ENCODE data around the gene MED14.

The MED14 gene

GRCh38 chrX:40780082-40780481 lies 44.7 kb upstream of the MED14 start:
- Histone ChIP-seq H2BK15ac (ENCODE audit: low read length) (no peak overlapping the region), H3K4ac (ENCODE audit: low read length) (no peak overlapping the region), H3K18ac (ENCODE audit: low read length) (no peak overlapping the region), H3K9ac (ENCODE audit: low read depth, low read length, poor library complexity) (no peak overlapping the region), H2BK5ac (ENCODE audit: low read length) (no peak overlapping the region), H3K14ac (ENCODE audit: low read length) (no peak overlapping the region), H3K9me3 (replicated peaks in 1 of 2; ENCODE audit: control insufficient read depth in 2 of 2, insufficient read depth in 1 of 2, low read depth in 1 of 2, low read length in 2 of 2) (no peaks in the 10 kb centered on the region), H3K27me3 (ENCODE audit: control insufficient read depth in 3 of 3, insufficient read depth in 3 of 3, low read depth in 1 of 3, low read length in 3 of 3) (peaks cover 0 to 10% (median 0%) of the 10 kb centered on the region in 3 experiments), H3K4me3 (ENCODE audit: low read length in 2 of 2) (no peak overlapping the region), H3K23ac (ENCODE audit: low read depth, low read length, poor library complexity) (no peak overlapping the region), H3K36me3 (replicated peaks in 1 of 2; ENCODE audit: control insufficient read depth in 2 of 2, insufficient read depth in 2 of 2, low read length in 2 of 2) (no peaks in the 10 kb centered on the region), H3K27ac (replicated peaks; ENCODE audit: low read length) (no peak overlapping the region), H3K79me1 (ENCODE audit: low read depth, low read length) (no peaks in the 10 kb centered on the region), H2BK12ac (ENCODE audit: low read length) (no peak overlapping the region), H2BK120ac (ENCODE audit: low read depth, low read length) (no peak overlapping the region), H2AK5ac (ENCODE audit: low read depth, low read length) (no peak overlapping the region), H4K91ac (ENCODE audit: low read depth, low read length, poor library complexity) (no peak overlapping the region), H4K8ac (ENCODE audit: low read depth, low read length) (no peak overlapping the region), H3K4me1 (ENCODE audit: control insufficient read depth in 2 of 2, insufficient read depth in 1 of 2, low read depth in 1 of 2, low read length in 2 of 2) (no peaks in the 10 kb centered on the region), H3K4me2 (ENCODE audit: insufficient read depth, low read length, poor library complexity, severe bottlenecking) (no peak overlapping the region), H2AFZ (ENCODE audit: low read length) (no peak overlapping the region)
- WGBS, 2 donors (ENCODE audit: extremely low coverage in 2 of 2, insufficient read length in 2 of 2, insufficient replicate concordance in 1 of 2): no CpG with 5 or more reads among the region's 6 CpGs
- no peak for DNase-seq (ENCODE audit: low spot score)

- H2BK12ac ChIP-seq (ENCODE audit: low read length): no peak overlapping the region
- H3K9me3 ChIP-seq (replicated peaks in 1 of 2; ENCODE audit: control insufficient read depth in 2 of 2, insufficient read depth in 1 of 2, low read depth in 1 of 2, low read length in 2 of 2): no peaks in the 10 kb centered on the region
- H2BK15ac ChIP-seq (ENCODE audit: low read length): no peak overlapping the region
- H3K18ac ChIP-seq (ENCODE audit: low read length): no peak overlapping the region
- no peak overlapping the region for H3K4me2 ChIP-seq (ENCODE audit: insufficient read depth, low read length, poor library complexity, severe bottlenecking)
- no peak overlapping the region for H3K4me3 ChIP-seq (ENCODE audit: low read length in 2 of 2)
- no peak overlapping the region for H2AFZ ChIP-seq (ENCODE audit: low read length)
- no peak for DNase-seq (ENCODE audit: low spot score)
- WGBS, 2 donors (ENCODE audit: extremely low coverage in 2 of 2, insufficient read length in 2 of 2, insufficient replicate concordance in 1 of 2): no CpG with 5 or more reads among the region's 4 CpGs
- no peak overlapping the region for H2BK120ac ChIP-seq (ENCODE audit: low read depth, low read length)
- H3K36me3 ChIP-seq (replicated peaks in 1 of 2; ENCODE audit: control insufficient read depth in 2 of 2, insufficient read depth in 2 of 2, low read length in 2 of 2): no peaks in the 10 kb centered on the region
- no peaks in the 10 kb centered on the region for H3K4me1 ChIP-seq (ENCODE audit: control insufficient read depth in 2 of 2, insufficient read depth in 1 of 2, low read depth in 1 of 2, low read length in 2 of 2)
- no peaks in the 10 kb centered on the region for H3K79me1 ChIP-seq (ENCODE audit: low read depth, low read length)
- H4K91ac ChIP-seq (ENCODE audit: low read depth, low read length, poor library complexity): no peak overlapping the region
- H3K14ac ChIP-seq (ENCODE audit: low read length): no peak overlapping the region
- no peak overlapping the region for H3K9ac ChIP-seq (ENCODE audit: low read depth, low read length, poor library complexity)
- H4K8ac ChIP-seq (ENCODE audit: low read depth, low read length): no peak overlapping the region
- H2AK5ac ChIP-seq (ENCODE audit: low read depth, low read length): no peak overlapping the region
- H3K27ac ChIP-seq (replicated peaks; ENCODE audit: low read length): no peak overlapping the region
- H3K27me3 ChIP-seq (ENCODE audit: control insufficient read depth in 3 of 3, insufficient read depth in 3 of 3, low read depth in 1 of 3, low read length in 3 of 3): peaks cover 0 to 7% (median 0%) of the 10 kb centered on the region in 3 experiments
- no peak overlapping the region for H3K4ac ChIP-seq (ENCODE audit: low read length)
- H2BK5ac ChIP-seq (ENCODE audit: low read length): no peak overlapping the region
- H3K23ac ChIP-seq (ENCODE audit: low read depth, low read length, poor library complexity): no peak overlapping the region
These were observed 43.7 kb upstream of the MED14 start for GRCh38 chrX:40778861-40779575.

GRCh38 chrX:40773809-40774208 lies 38.5 kb upstream of the MED14 start:
- DNase-seq (ENCODE audit: low spot score): no peak

GRCh38 chrX:40773188-40773587 lies 37.8 kb upstream of the MED14 start:
- no peak overlapping the region for H2BK15ac ChIP-seq (ENCODE audit: low read length)
- H2BK120ac ChIP-seq (ENCODE audit: low read depth, low read length): no peak overlapping the region
- H3K23ac ChIP-seq (ENCODE audit: low read depth, low read length, poor library complexity): no peak overlapping the region
- H3K36me3 ChIP-seq (replicated peaks in 1 of 2; ENCODE audit: control insufficient read depth in 2 of 2, insufficient read depth in 2 of 2, low read length in 2 of 2): no peaks in the 10 kb centered on the region
- no peaks in the 10 kb centered on the region for H3K27me3 ChIP-seq (ENCODE audit: control insufficient read depth in 3 of 3, insufficient read depth in 3 of 3, low read depth in 1 of 3, low read length in 3 of 3)
- H4K91ac ChIP-seq (ENCODE audit: low read depth, low read length, poor library complexity): no peak overlapping the region
- no peak overlapping the region for H3K4me2 ChIP-seq (ENCODE audit: insufficient read depth, low read length, poor library complexity, severe bottlenecking)
- H3K14ac ChIP-seq (ENCODE audit: low read length): no peak overlapping the region
- H3K9ac ChIP-seq (ENCODE audit: low read depth, low read length, poor library complexity): no peak overlapping the region
- no peak overlapping the region for H4K8ac ChIP-seq (ENCODE audit: low read depth, low read length)
- no peak overlapping the region for H3K27ac ChIP-seq (replicated peaks; ENCODE audit: low read length)
- H3K4me1 ChIP-seq (ENCODE audit: control insufficient read depth in 2 of 2, insufficient read depth in 1 of 2, low read depth in 1 of 2, low read length in 2 of 2): no peaks in the 10 kb centered on the region
- H3K4ac ChIP-seq (ENCODE audit: low read length): no peak overlapping the region
- H2AK5ac ChIP-seq (ENCODE audit: low read depth, low read length): no peak overlapping the region
- H3K9me3 ChIP-seq (replicated peaks in 1 of 2; ENCODE audit: control insufficient read depth in 2 of 2, insufficient read depth in 1 of 2, low read depth in 1 of 2, low read length in 2 of 2): no peaks in the 10 kb centered on the region
- WGBS, 2 donors (ENCODE audit: extremely low coverage in 2 of 2, insufficient read length in 2 of 2, insufficient replicate concordance in 1 of 2): no CpG with 5 or more reads among the region's 7 CpGs
- DNase-seq (ENCODE audit: low spot score): no peak
- no peak overlapping the region for H3K18ac ChIP-seq (ENCODE audit: low read length)
- no peak overlapping the region for H3K4me3 ChIP-seq (ENCODE audit: low read length in 2 of 2)
- no peak overlapping the region for H2BK12ac ChIP-seq (ENCODE audit: low read length)
- no peaks in the 10 kb centered on the region for H3K79me1 ChIP-seq (ENCODE audit: low read depth, low read length)
- H2AFZ ChIP-seq (ENCODE audit: low read length): no peak overlapping the region
- H2BK5ac ChIP-seq (ENCODE audit: low read length): no peak overlapping the region

More at GRCh38 chrX:40773809-40774208, 38.5 kb upstream of the MED14 start:
- no CpG with 5 or more reads among the region's 3 CpGs for WGBS, 2 donors (ENCODE audit: extremely low coverage in 2 of 2, insufficient read length in 2 of 2, insufficient replicate concordance in 1 of 2)
- Histone ChIP-seq H2BK5ac (ENCODE audit: low read length) (no peak overlapping the region), H3K9ac (ENCODE audit: low read depth, low read length, poor library complexity) (no peak overlapping the region), H2BK15ac (ENCODE audit: low read length) (no peak overlapping the region), H2BK12ac (ENCODE audit: low read length) (no peak overlapping the region), H2AFZ (ENCODE audit: low read length) (no peak overlapping the region), H3K4ac (ENCODE audit: low read length) (no peak overlapping the region), H2BK120ac (ENCODE audit: low read depth, low read length) (no peak overlapping the region), H3K4me3 (ENCODE audit: low read length in 2 of 2) (no peak overlapping the region), H3K36me3 (replicated peaks in 1 of 2; ENCODE audit: control insufficient read depth in 2 of 2, insufficient read depth in 2 of 2, low read length in 2 of 2) (no peaks in the 10 kb centered on the region), H3K4me2 (ENCODE audit: insufficient read depth, low read length, poor library complexity, severe bottlenecking) (no peak overlapping the region), H3K14ac (ENCODE audit: low read length) (no peak overlapping the region), H3K18ac (ENCODE audit: low read length) (no peak overlapping the region), H3K23ac (ENCODE audit: low read depth, low read length, poor library complexity) (no peak overlapping the region), H3K9me3 (replicated peaks in 1 of 2; ENCODE audit: control insufficient read depth in 2 of 2, insufficient read depth in 1 of 2, low read depth in 1 of 2, low read length in 2 of 2) (no peaks in the 10 kb centered on the region), H2AK5ac (ENCODE audit: low read depth, low read length) (no peak overlapping the region), H3K27ac (replicated peaks; ENCODE audit: low read length) (no peak overlapping the region), H4K8ac (ENCODE audit: low read depth, low read length) (no peak overlapping the region), H3K27me3 (ENCODE audit: control insufficient read depth in 3 of 3, insufficient read depth in 3 of 3, low read depth in 1 of 3, low read length in 3 of 3) (no peaks in the 10 kb centered on the region), H3K4me1 (ENCODE audit: control insufficient read depth in 2 of 2, insufficient read depth in 1 of 2, low read depth in 1 of 2, low read length in 2 of 2) (no peaks in the 10 kb centered on the region), H4K91ac (ENCODE audit: low read depth, low read length, poor library complexity) (no peak overlapping the region), H3K79me1 (ENCODE audit: low read depth, low read length) (no peaks in the 10 kb centered on the region)
